ENCODE data around the gene ALKBH4. TPM values are rescaled to one million over a fixed set of nuclear protein-coding genes. Genes with fewer than 3 reads are reported as not detected.

Gene ALKBH4
- total and polyA plus RNA-seq, 2 donors (not counting 3 experiments of a cell fraction or from before 2014, with no cell fraction given): 5.3 to 10.8 TPM

DNA sequence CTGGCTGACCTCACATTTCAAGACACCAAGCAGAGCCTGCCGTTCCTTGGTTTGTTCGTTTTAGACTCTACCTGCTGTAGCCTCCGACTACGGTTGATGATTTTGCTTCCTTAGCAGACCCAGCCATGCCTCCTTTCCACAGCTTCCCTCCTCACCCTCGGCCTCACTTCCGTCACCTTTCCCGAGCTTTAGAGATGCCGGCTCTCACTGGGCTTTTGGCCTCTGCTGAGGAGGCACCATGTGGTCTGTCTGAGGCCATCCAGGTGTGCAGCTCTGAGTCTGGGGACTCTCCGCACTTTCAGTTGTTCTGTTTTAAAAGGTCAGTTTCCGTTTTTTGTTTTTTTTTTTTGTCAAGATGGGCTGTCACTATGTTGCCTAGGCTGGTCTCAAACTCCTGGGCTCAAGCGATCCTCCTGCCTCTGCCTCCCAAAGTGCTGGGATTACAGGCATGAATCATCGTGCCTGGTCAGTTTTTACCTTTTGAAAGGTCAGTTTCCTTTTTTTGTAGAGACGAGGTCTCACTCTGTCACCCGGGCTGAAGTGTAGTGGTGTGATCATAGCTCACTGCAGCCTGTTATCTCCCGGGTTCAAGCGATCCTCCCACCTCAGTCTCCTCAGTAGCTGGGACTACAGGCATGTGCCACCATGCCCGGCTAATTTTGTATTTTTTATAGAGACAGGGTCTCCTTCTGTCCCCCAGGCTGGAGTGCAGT lies 19.5 kb downstream of the ALKBH4 start:
- H3K4me3 ChIP-seq (replicated peaks in 1 of 3; ENCODE audit: insufficient read depth in 1 of 3, low read depth in 1 of 3, low read length in 3 of 3): no peak overlapping the region
- no peak for DNase-seq (ENCODE audit: low read depth, low spot score)
- no peak for FAIRE-seq
- no peaks in the 10 kb centered on the region for H3K79me2 ChIP-seq (ENCODE audit: control insufficient read depth, insufficient read depth, low read length)
- no peak overlapping the region for H3K4me2 ChIP-seq (ENCODE audit: insufficient read depth, low read length)
- no peaks in the 10 kb centered on the region for H3K9me3 ChIP-seq (replicated peaks; ENCODE audit: control insufficient read depth, insufficient read depth, low read length)
- H2AFZ ChIP-seq (ENCODE audit: low read depth, low read length): no peak overlapping the region
- TF ChIP-seq, protein P1, sequence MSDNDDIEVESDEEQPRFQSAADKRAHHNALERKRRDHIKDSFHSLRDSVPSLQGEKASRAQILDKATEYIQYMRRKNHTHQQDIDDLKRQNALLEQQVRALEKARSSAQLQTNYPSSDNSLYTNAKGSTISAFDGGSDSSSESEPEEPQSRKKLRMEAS (IDR thresholded peaks at IDR 0.05; ENCODE audit: insufficient read depth, insufficient read length): no peak
- TF ChIP-seq EZH2 (IDR thresholded peaks at IDR 0.05; ENCODE audit: borderline replicate concordance, low read depth, low read length, severe bottlenecking): no peak
- no peak for TF ChIP-seq GATA2 (IDR thresholded peaks at IDR 0.05; ENCODE audit: insufficient read depth, insufficient read length, low read depth, low read length)
- no peak for TF ChIP-seq POLR2AphosphoS5 (IDR thresholded peaks at IDR 0.05; ENCODE audit: insufficient read depth, low read depth, low read length)
- TF ChIP-seq JUN (IDR thresholded peaks at IDR 0.05; ENCODE audit: borderline replicate concordance, insufficient read depth, insufficient read length, low read depth): no peak
- TF ChIP-seq CTCF (IDR thresholded peaks at IDR 0.05; ENCODE audit: extremely low read depth in 1 of 2, insufficient read depth in 1 of 2, low read depth in 1 of 2, low read length in 2 of 2): no peak
- TF ChIP-seq FOS (IDR thresholded peaks at IDR 0.05; ENCODE audit: borderline replicate concordance, insufficient read depth, low read length): no peak
- no peak for TF ChIP-seq POLR2A (IDR thresholded peaks at IDR 0.05; ENCODE audit: low read depth, low read length)
- TF ChIP-seq MYC (IDR thresholded peaks at IDR 0.05; ENCODE audit: low read depth, low read length): no peak
- H4K20me1 ChIP-seq (replicated peaks; ENCODE audit: control insufficient read depth, extremely low read depth, insufficient read depth, low read length): no peaks in the 10 kb centered on the region
- no peak overlapping the region for H3K9ac ChIP-seq (replicated peaks; ENCODE audit: extremely low read depth, insufficient read depth, low read length)
- POLR2A ChIA-PET: no interaction called here
- no peaks in the 10 kb centered on the region for H3K9me1 ChIP-seq (replicated peaks; ENCODE audit: control insufficient read depth, extremely low read depth, insufficient read depth, low read length)
- H3K27ac ChIP-seq (ENCODE audit: insufficient read depth, low read depth, low read length): no peak overlapping the region
- dilution Hi-C loops (cut with MboI; ENCODE audit: extremely low pct_ligation_motif_present, low sequenced_read_pairs): no loop called here
- H3K27me3 ChIP-seq (ENCODE audit: control insufficient read depth in 2 of 2, insufficient read depth in 2 of 2, low read length in 2 of 2): no peaks in the 10 kb centered on the region
- peaks cover 7% of the 10 kb centered on the region for H3K4me1 ChIP-seq (ENCODE audit: control insufficient read depth, extremely low read depth, insufficient read depth, low read length)
- peaks cover 0 to 31% of the 10 kb centered on the region in 2 experiments for H3K36me3 ChIP-seq (ENCODE audit: control insufficient read depth in 2 of 2, extremely low read depth in 1 of 2, insufficient read depth in 2 of 2, low read length in 2 of 2)
- no TSS peak for BruUV-seq (replicated peaks)
- CTCF ChIA-PET: no interaction called here
- intact Hi-C loops (cut with micrococcal nuclease): no loop called here

All from endothelial cell of umbilical vein (primary cell).